Endothelial cell of umbilical vein (primary cell): ENCODE results near the gene SLC35B2. TPM values are rescaled to one million over a fixed set of nuclear protein-coding genes. Genes with fewer than 3 reads are reported as not detected.
A peak's percentile ranks its signal among the peaks of the same experiment; 100 is the strongest.

ENCODE experiments used
- BruUV-seq: library from RNA; stranded (reverse); fragments of 400-500 nt; replicated peaks from 2 replicates; lab custom pipeline; 2021; lab: Mats Ljungman, UMichigan
- CTCF ChIA-PET: fragments of 300-600, 350-600 bp; sonication (Branson Sonifier 250); formaldehyde crosslinking; loops from one replicate; lab custom pipeline; 2021; ENCODE audit warnings: antibody characterized with exemption, inconsistent platforms; lab: Charles Lee
- POLR2A ChIA-PET: fragments of 300-600, 350-600 bp; sonication (Branson Sonifier 250); formaldehyde crosslinking; loops from one replicate; lab custom pipeline; 2021; ENCODE audit warnings: antibody characterized with exemption, inconsistent platforms; lab: Charles Lee
- DNase-seq: peaks from one replicate; pipeline ENCODE4 v3.0.0-alpha.2; 2011; ENCODE audit warnings: low read depth, low spot score
- FAIRE-seq: peaks from 2 replicates; lab custom pipeline; 2011; peaks lifted over from hg19 to GRCh38; lab: Jason Lieb, UNC
- H2AFZ ChIP-seq: 2 replicates; pipeline ENCODE4 v1.6.0; 2012; ENCODE audit warnings: low read depth, low read length, control low read depth, inconsistent platforms
- H3K27ac ChIP-seq: 2 replicates; pipeline ENCODE4 v1.5.1; 2011; ENCODE audit warnings: low read depth, mild to moderate bottlenecking, control low read depth, low read length, moderate library complexity; ENCODE audit not compliant: insufficient read depth
- H3K27me3 ChIP-seq, 2 experiments: 2 replicates each; pipeline versions ENCODE4 v1.6.0 to v1.6.1; 2011; ENCODE audit warnings: low read length in 2 of 2, mixed read lengths in 1 of 2; ENCODE audit not compliant: control insufficient read depth in 2 of 2, insufficient read depth in 2 of 2
- H3K36me3 ChIP-seq, 2 experiments: 2 replicates in 1 of 2; 3 replicates in 1 of 2; pipeline ENCODE4 v1.5.1; 2011; ENCODE audit warnings: low read length in 2 of 2, mild to moderate bottlenecking in 1 of 2, moderate library complexity in 1 of 2; ENCODE audit not compliant: control insufficient read depth in 2 of 2, insufficient read depth in 2 of 2; ENCODE audit errors: extremely low read depth in 1 of 2
- H3K4me1 ChIP-seq: 3 replicates; pipeline ENCODE4 v1.5.1; 2011; ENCODE audit warnings: mild to moderate bottlenecking, low read length; ENCODE audit not compliant: control insufficient read depth, insufficient read depth; ENCODE audit errors: extremely low read depth
- H3K4me2 ChIP-seq: 2 replicates; pipeline ENCODE4 v1.6.1; 2011; ENCODE audit warnings: low read length, control low read depth, mixed read lengths; ENCODE audit not compliant: insufficient read depth
- H3K4me3 ChIP-seq, 3 experiments: fragments of 200-600 bp in 1 of 3; sonication (generic), shearing (Covaris generic) in 1 of 3; replicated peaks in 1 of 3; 2 replicates each; pipeline ENCODE4 v1.5.1; 2011 to 2016; ENCODE audit warnings: control low read depth in 3 of 3, low read length in 3 of 3, mild to moderate bottlenecking in 2 of 3, inconsistent platforms in 1 of 3, low read depth in 1 of 3, moderate library complexity in 1 of 3; ENCODE audit not compliant: insufficient read depth in 1 of 3
- H3K79me2 ChIP-seq: 2 replicates; pipeline ENCODE4 v1.6.0; 2012; ENCODE audit warnings: low read length, inconsistent platforms; ENCODE audit not compliant: control insufficient read depth, insufficient read depth
- H3K9ac ChIP-seq: replicated peaks from 2 replicates; pipeline ENCODE3; 2011; ENCODE audit warnings: low read length, control low read depth; ENCODE audit not compliant: insufficient read depth; ENCODE audit errors: extremely low read depth
- H3K9me1 ChIP-seq: replicated peaks from 3 replicates; pipeline ENCODE4 v1.6.0; 2011; ENCODE audit warnings: mild to moderate bottlenecking, low read length; ENCODE audit not compliant: control insufficient read depth, insufficient read depth; ENCODE audit errors: extremely low read depth
- H3K9me3 ChIP-seq: replicated peaks from 2 replicates; pipeline ENCODE4 v1.5.1; 2012; ENCODE audit warnings: low read length, inconsistent platforms; ENCODE audit not compliant: control insufficient read depth, insufficient read depth
- H4K20me1 ChIP-seq: replicated peaks from 2 replicates; pipeline ENCODE3; 2011; ENCODE audit warnings: mild to moderate bottlenecking, low read length; ENCODE audit not compliant: control insufficient read depth, insufficient read depth; ENCODE audit errors: extremely low read depth
- FOS ChIP-seq: IDR thresholded peaks from 2 replicates; pipeline ENCODE4 v1.6.1; 2011; ENCODE audit warnings: mild to moderate bottlenecking, low read length, moderate library complexity, borderline replicate concordance; ENCODE audit not compliant: insufficient read depth
- GATA2 ChIP-seq: IDR thresholded peaks from 2 replicates; pipeline ENCODE4 v1.7.0; 2011; ENCODE audit warnings: low read depth, mild to moderate bottlenecking, moderate library complexity, mixed read lengths, low read length; ENCODE audit not compliant: insufficient read length, insufficient read depth
- JUN ChIP-seq: IDR thresholded peaks from 2 replicates; pipeline ENCODE4 v1.6.1; 2011; ENCODE audit warnings: borderline replicate concordance, low read depth; ENCODE audit not compliant: insufficient read length, insufficient read depth
- MYC ChIP-seq: IDR thresholded peaks from one replicate; pipeline ENCODE4 v1.6.1; 2011; ENCODE audit warnings: mild to moderate bottlenecking, low read depth, low read length
- POLR2AphosphoS5 ChIP-seq: IDR thresholded peaks from 2 replicates; pipeline ENCODE4 v1.6.1; 2012; ENCODE audit warnings: low read depth, mild to moderate bottlenecking, control low read depth, low read length, moderate library complexity; ENCODE audit not compliant: insufficient read depth
- dilution Hi-C: fragments of 300-500 bp; cut with MboI; formaldehyde crosslinking; loops from one replicate; pipeline ENCODE4 v1.15.0; 2019; ENCODE audit warnings: low sequenced_read_pairs; ENCODE audit not compliant: extremely low pct_ligation_motif_present
- intact Hi-C: fragments of 100-400 bp; cut with micrococcal nuclease; formaldehyde crosslinking; loops from one replicate; pipeline ENCODE4 v1.10.0; 2022
- polyA plus RNA-seq, 4 experiments: library from polyadenylated mRNA; depleted of rRNA in 3 of 4; stranded (reverse) in 3 of 4; unstranded in 1 of 4; fragments of >200 nt; gene quantifications; 2 replicates each; pipeline versions ENCODE4 v1.2.1 to v1.2.3, GENCODE V29; 2011 to 2012; ENCODE audit warnings: missing spikeins in 1 of 4
- total RNA-seq: library from RNA; stranded (reverse); gene quantifications from 2 replicates; pipeline ENCODE4 v1.2.3, GENCODE V29; 2021
- TF ChIP-seq, protein P1 (sequence below): IDR thresholded peaks from 2 replicates; pipeline ENCODE4 v1.6.1; 2011; ENCODE audit not compliant: insufficient read depth, insufficient read length

Gene SLC35B2
- total and polyA plus RNA-seq, 2 donors (not counting 3 experiments of a cell fraction or from before 2014, with no cell fraction given): 53.4 to 112 TPM

DNA sequence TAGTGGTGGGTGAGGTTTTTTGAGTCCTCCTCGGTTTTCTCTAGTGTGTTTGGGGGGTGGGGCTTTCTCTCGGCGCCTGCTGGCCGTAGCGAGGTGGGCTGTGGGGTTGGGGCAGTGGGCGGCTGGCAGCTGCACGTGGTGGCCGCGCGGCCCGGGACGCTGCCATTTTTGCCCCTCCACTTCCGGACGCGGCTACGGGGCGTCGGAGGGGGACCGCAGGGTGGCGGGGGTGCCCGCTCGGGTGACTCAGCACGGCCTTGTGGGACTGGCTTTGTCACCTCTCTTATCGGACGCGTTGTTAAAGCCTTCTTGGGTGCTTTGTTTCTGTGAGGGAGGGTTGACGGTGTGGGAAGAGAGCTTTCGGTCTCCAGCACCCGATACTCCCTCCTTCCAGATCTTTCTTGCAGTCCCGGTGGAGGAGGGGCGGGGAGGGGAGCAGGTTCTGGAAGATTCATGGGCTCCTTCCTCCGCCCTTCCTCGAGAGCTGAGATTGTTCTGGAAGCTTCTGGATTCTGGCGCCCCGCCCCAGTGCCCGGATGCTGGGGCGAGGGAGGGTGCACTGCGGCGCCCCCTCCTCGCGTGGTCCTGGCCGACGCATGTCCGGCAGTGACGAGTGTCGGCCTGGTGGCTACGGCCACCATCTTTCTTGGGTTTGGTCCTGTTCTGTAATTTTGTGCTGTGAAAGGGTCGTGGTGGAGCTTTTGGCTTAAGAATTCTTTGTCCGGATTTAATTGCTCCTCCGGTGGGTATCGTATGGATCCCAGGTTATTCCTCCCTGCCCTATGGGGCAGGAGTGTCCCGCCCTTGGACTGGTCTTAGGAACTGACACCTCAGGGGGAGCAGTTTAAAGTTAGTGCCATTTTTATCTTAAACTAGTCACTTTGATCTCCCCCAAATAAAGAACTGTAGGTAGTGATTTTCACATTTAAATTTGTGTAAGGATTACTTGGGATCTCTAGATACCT is 9.7 kb downstream of the SLC35B2 start:
- H3K27ac ChIP-seq: peak overlapping the region; percentile 65
- peaks cover 9% of the 10 kb centered on the region for H4K20me1 ChIP-seq
- BruUV-seq: TSS peak; percentile 66
- DNase-seq (peak; percentile 66), FAIRE-seq (peak; percentile 47)
- CTCF ChIA-PET: interaction anchor here (0.6 to 5.4 kb wide), 5 partner anchors 8 to 75 kb away, joined by 4 to 38 read pairs (median 18); partner anchors contain the start of gene SLC35B2
- intact Hi-C loops (loop anchor here (1.0 to 2.0 kb wide), 2 partner anchors 9 to 69 kb away; no protein-coding TSS in a partner anchor), dilution Hi-C loops (no loop called here)
- peak overlapping the region; percentile 54 to 85 (median 76) for H3K4me3 ChIP-seq
- H3K4me1 ChIP-seq: peaks cover 26% of the 10 kb centered on the region
- peaks cover 27 to 28% of the 10 kb centered on the region in 2 experiments for H3K36me3 ChIP-seq
- H3K4me2 ChIP-seq: peak overlapping the region; percentile 96
- H3K9me1 ChIP-seq: no peaks in the 10 kb centered on the region
- H3K9ac ChIP-seq: peak overlapping the region; percentile 93
- H2AFZ ChIP-seq: no peak overlapping the region
- TF ChIP-seq, protein P1, sequence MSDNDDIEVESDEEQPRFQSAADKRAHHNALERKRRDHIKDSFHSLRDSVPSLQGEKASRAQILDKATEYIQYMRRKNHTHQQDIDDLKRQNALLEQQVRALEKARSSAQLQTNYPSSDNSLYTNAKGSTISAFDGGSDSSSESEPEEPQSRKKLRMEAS: peak; percentile 61
- no peak for TF ChIP-seq GATA2
- TF ChIP-seq MYC: peak; percentile 87
- no peak for TF ChIP-seq JUN
- peak; percentile 49 for TF ChIP-seq POLR2AphosphoS5
- TF ChIP-seq FOS: no peak
- POLR2A ChIA-PET: interaction anchor here (0.7 to 3.1 kb wide), 15 partner anchors 9 to 148 kb away, joined by 3 to 49 read pairs (median 4); partner anchors contain the start of genes MRPL14, SLC29A1, SLC35B2 and TMEM63B
- H3K9me3 ChIP-seq: no peaks in the 10 kb centered on the region
- peaks cover 55% of the 10 kb centered on the region for H3K79me2 ChIP-seq
- H3K27me3 ChIP-seq: no peaks in the 10 kb centered on the region
